Lower leg skin (tissue), 3 donors: ENCODE data around the gene AACS.

Experiments used
- POLR2A ChIP-seq, 2 donors: fragments of 450-650 bp; IDR thresholded peaks; one replicate each; pipeline ENCODE4 v1.6.1; 2016 to 2017; ENCODE audit warnings: antibody characterized with exemption in 2 of 2, mild to moderate bottlenecking in 1 of 2, moderate library complexity in 1 of 2
- TF ChIP-seq, protein P1 (sequence below), 3 donors: fragments of 450-650 bp; IDR thresholded peaks; one replicate each; pipeline ENCODE4 v1.5.1; 2016; ENCODE audit warnings: antibody characterized with exemption in 3 of 3, mild to moderate bottlenecking in 3 of 3, moderate library complexity in 2 of 3

DNA sequence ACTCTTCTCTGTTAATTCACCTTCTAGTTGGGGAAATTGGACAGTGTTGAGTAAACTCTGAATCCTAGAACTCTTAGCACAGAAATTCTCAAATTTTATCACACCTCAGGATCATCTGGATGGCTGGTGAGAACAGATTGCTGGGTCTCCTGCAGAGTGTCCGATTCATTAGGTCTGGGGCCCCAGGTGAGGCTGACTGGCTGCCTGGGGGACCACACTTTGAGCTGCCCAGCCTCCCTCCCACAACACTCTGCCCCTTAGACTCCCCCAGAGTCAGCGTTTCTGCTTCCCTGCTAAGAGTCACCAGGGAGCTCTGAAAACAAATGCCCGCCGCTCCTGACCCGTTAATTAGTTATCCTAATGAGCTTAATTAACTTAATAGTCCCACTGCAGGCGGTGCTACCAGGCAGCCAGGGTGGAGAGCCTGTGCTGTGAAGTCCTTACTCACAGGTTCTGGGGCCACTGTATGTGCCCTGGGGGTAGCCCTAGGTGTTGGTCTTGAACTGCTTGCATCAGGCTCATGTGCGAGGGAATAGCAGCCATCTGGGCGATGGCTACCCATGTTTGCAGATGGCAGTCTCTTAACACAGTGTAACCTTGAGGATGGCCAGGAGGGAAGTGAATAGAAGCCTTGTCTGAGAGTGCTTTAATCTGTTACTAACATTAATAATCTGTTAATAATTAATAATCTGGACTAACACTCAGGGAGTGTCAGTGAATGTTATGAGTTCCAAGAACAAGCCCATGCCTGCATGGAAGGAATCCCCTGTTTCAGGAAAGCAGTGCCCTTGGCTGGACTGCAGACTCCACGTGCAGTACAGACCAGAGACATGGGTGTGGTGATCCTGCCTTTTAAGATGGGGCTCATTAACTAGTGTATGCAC, 35.6 kb downstream of the AACS start:
- TF ChIP-seq, protein P1, sequence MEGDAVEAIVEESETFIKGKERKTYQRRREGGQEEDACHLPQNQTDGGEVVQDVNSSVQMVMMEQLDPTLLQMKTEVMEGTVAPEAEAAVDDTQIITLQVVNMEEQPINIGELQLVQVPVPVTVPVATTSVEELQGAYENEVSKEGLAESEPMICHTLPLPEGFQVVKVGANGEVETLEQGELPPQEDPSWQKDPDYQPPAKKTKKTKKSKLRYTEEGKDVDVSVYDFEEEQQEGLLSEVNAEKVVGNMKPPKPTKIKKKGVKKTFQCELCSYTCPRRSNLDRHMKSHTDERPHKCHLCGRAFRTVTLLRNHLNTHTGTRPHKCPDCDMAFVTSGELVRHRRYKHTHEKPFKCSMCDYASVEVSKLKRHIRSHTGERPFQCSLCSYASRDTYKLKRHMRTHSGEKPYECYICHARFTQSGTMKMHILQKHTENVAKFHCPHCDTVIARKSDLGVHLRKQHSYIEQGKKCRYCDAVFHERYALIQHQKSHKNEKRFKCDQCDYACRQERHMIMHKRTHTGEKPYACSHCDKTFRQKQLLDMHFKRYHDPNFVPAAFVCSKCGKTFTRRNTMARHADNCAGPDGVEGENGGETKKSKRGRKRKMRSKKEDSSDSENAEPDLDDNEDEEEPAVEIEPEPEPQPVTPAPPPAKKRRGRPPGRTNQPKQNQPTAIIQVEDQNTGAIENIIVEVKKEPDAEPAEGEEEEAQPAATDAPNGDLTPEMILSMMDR (IDR thresholded peaks at IDR 0.05) = no peak
- TF ChIP-seq POLR2A (IDR thresholded peaks at IDR 0.05) = no peak
